HEK293 (cell line): Measurements from ENCODE around the gene TSGA10IP.

Source experiments
- GLIS1 ChIP-seq: fragments of 450-650 bp; formaldehyde crosslinking; IDR thresholded peaks from 2 replicates; pipeline ENCODE4 v1.5.1; 2016; ENCODE audit warnings: missing biosample characterization, missing genetic modification characterization
- GLIS2 ChIP-seq: fragments of 450-650 bp; formaldehyde crosslinking; IDR thresholded peaks from 2 replicates; pipeline ENCODE4 v1.5.1; 2016; ENCODE audit warnings: missing biosample characterization, missing genetic modification characterization
- IKZF3 ChIP-seq: fragments of 450-650 bp; IDR thresholded peaks from 2 replicates; pipeline ENCODE4 v1.5.0; 2018; ENCODE audit warnings: missing biosample characterization, mild to moderate bottlenecking, missing genetic modification characterization, moderate library complexity
- KLF9 ChIP-seq: fragments of 450-650 bp; formaldehyde crosslinking; IDR thresholded peaks from 2 replicates; pipeline ENCODE4 v1.5.1; 2016; ENCODE audit warnings: missing biosample characterization, missing genetic modification characterization, low read depth
- MZF1 ChIP-seq: fragments of 450-650 bp; formaldehyde crosslinking; IDR thresholded peaks from 2 replicates; pipeline ENCODE4 v1.5.1; 2017; ENCODE audit warnings: missing biosample characterization, missing genetic modification characterization, borderline replicate concordance
- PRDM1 ChIP-seq: fragments of 450-650 bp; formaldehyde crosslinking; IDR thresholded peaks from 2 replicates; pipeline ENCODE4; 2016; ENCODE audit warnings: missing biosample characterization, missing genetic modification characterization
- REPIN1 ChIP-seq: fragments of 450-650 bp; formaldehyde crosslinking; IDR thresholded peaks from 2 replicates; pipeline ENCODE4 v1.5.1; 2017; ENCODE audit warnings: missing biosample characterization, missing genetic modification characterization, low read depth
- SP3 ChIP-seq: fragments of 450-650 bp; formaldehyde crosslinking; IDR thresholded peaks from 2 replicates; pipeline ENCODE4 v1.5.1; 2016; ENCODE audit warnings: missing biosample characterization, missing genetic modification characterization
- ZBTB17 ChIP-seq: fragments of 450-650 bp; formaldehyde crosslinking; IDR thresholded peaks from 2 replicates; pipeline ENCODE4 v1.5.1; 2016; ENCODE audit warnings: missing biosample characterization, missing genetic modification characterization
- ZBTB48 ChIP-seq: fragments of 450-650 bp; formaldehyde crosslinking; IDR thresholded peaks from 2 replicates; pipeline ENCODE4 v1.5.1; 2016; ENCODE audit warnings: missing biosample characterization, missing genetic modification characterization
- ZIC2 ChIP-seq: fragments of 450-650 bp; formaldehyde crosslinking; IDR thresholded peaks from 2 replicates; pipeline ENCODE4 v1.5.1; 2016; ENCODE audit warnings: missing biosample characterization, missing genetic modification characterization
- ZNF10 ChIP-seq: fragments of 450-650 bp; formaldehyde crosslinking; IDR thresholded peaks from 2 replicates; pipeline ENCODE4 v1.5.1; 2017; ENCODE audit warnings: missing biosample characterization, missing genetic modification characterization
- ZNF121 ChIP-seq: fragments of 450-650 bp; formaldehyde crosslinking; IDR thresholded peaks from 2 replicates; pipeline ENCODE4 v1.5.1; 2016; ENCODE audit warnings: missing biosample characterization, missing genetic modification characterization
- ZNF140 ChIP-seq: fragments of 450-650 bp; formaldehyde crosslinking; IDR thresholded peaks from 2 replicates; pipeline ENCODE4 v1.5.1; 2016; ENCODE audit warnings: missing biosample characterization, missing genetic modification characterization
- ZNF155 ChIP-seq: fragments of 450-650 bp; formaldehyde crosslinking; IDR thresholded peaks from 2 replicates; pipeline ENCODE4 v1.5.1; 2016; ENCODE audit warnings: missing biosample characterization, missing genetic modification characterization
- ZNF175 ChIP-seq: fragments of 450-650 bp; formaldehyde crosslinking; IDR thresholded peaks from 2 replicates; pipeline ENCODE4 v1.5.1; 2016; ENCODE audit warnings: missing biosample characterization, missing genetic modification characterization
- ZNF214 ChIP-seq: fragments of 450-650 bp; formaldehyde crosslinking; IDR thresholded peaks from 2 replicates; pipeline ENCODE4 v1.5.1; 2017; ENCODE audit warnings: missing biosample characterization, mild to moderate bottlenecking, missing genetic modification characterization, borderline replicate concordance
- ZNF239 ChIP-seq: fragments of 450-650 bp; formaldehyde crosslinking; IDR thresholded peaks from 2 replicates; pipeline ENCODE4 v1.5.1; 2016; ENCODE audit warnings: missing biosample characterization, missing genetic modification characterization
- ZNF266 ChIP-seq: fragments of 450-650 bp; formaldehyde crosslinking; IDR thresholded peaks from 2 replicates; pipeline ENCODE4 v1.5.1; 2016; ENCODE audit warnings: missing biosample characterization, missing genetic modification characterization, low read depth
- ZNF292 ChIP-seq: fragments of 450-650 bp; formaldehyde crosslinking; IDR thresholded peaks from 2 replicates; pipeline ENCODE4 v1.5.1; 2016; ENCODE audit warnings: low read depth, missing biosample characterization, missing genetic modification characterization, borderline replicate concordance
- ZNF350 ChIP-seq: fragments of 450-650 bp; formaldehyde crosslinking; IDR thresholded peaks from 2 replicates; pipeline ENCODE4 v1.5.0; 2017; ENCODE audit warnings: missing biosample characterization, mild to moderate bottlenecking, missing genetic modification characterization
- ZNF514 ChIP-seq: fragments of 450-650 bp; formaldehyde crosslinking; IDR thresholded peaks from 2 replicates; pipeline ENCODE4 v1.5.1; 2016; ENCODE audit warnings: missing biosample characterization, missing genetic modification characterization
- ZNF571 ChIP-seq: fragments of 450-650 bp; formaldehyde crosslinking; IDR thresholded peaks from 2 replicates; pipeline ENCODE4 v1.5.0; 2017; ENCODE audit warnings: missing biosample characterization, missing genetic modification characterization
- ZNF580 ChIP-seq: fragments of 450-650 bp; formaldehyde crosslinking; IDR thresholded peaks from 2 replicates; pipeline ENCODE4 v1.5.1; 2016; ENCODE audit warnings: missing biosample characterization, missing genetic modification characterization
- ZNF626 ChIP-seq: fragments of 450-650 bp; sonication (Bioruptor Pico); formaldehyde crosslinking; IDR thresholded peaks from 2 replicates; pipeline ENCODE4 v1.5.1; 2018; ENCODE audit warnings: missing biosample characterization, missing genetic modification characterization, inconsistent platforms
- ZNF76 ChIP-seq: fragments of 450-650 bp; formaldehyde crosslinking; IDR thresholded peaks from 2 replicates; pipeline ENCODE4; 2016; ENCODE audit warnings: low read depth, missing biosample characterization, missing genetic modification characterization, borderline replicate concordance
- ZSCAN16 ChIP-seq: fragments of 450-650 bp; formaldehyde crosslinking; IDR thresholded peaks from 2 replicates; pipeline ENCODE4 v1.5.1; 2016; ENCODE audit warnings: missing biosample characterization, missing genetic modification characterization
- ZSCAN23 ChIP-seq: fragments of 450-650 bp; formaldehyde crosslinking; IDR thresholded peaks from 2 replicates; pipeline ENCODE4 v1.5.1; 2016; ENCODE audit warnings: missing biosample characterization, missing genetic modification characterization
- ZSCAN30 ChIP-seq: fragments of 450-650 bp; IDR thresholded peaks from 2 replicates; pipeline ENCODE4 v1.5.1; 2018; ENCODE audit warnings: missing biosample characterization, mild to moderate bottlenecking, missing genetic modification characterization, moderate library complexity
- TF ChIP-seq, protein P1 (sequence below): fragments of 450-650 bp; formaldehyde crosslinking; IDR thresholded peaks from 2 replicates; pipeline ENCODE4 v1.5.1; 2016; ENCODE audit warnings: missing biosample characterization, missing genetic modification characterization
- TF ChIP-seq, protein P2 (sequence below): fragments of 450-650 bp; formaldehyde crosslinking; IDR thresholded peaks from 2 replicates; pipeline ENCODE4 v1.5.1; 2017; ENCODE audit warnings: missing biosample characterization, mild to moderate bottlenecking, missing genetic modification characterization, moderate library complexity
- TF ChIP-seq, protein P3 (sequence below): fragments of 450-650 bp; formaldehyde crosslinking; IDR thresholded peaks from 2 replicates; pipeline ENCODE4 v1.5.1; 2016; ENCODE audit warnings: missing biosample characterization, missing genetic modification characterization, low read depth
- TF ChIP-seq, protein P4 (sequence below): fragments of 450-650 bp; formaldehyde crosslinking; IDR thresholded peaks from 2 replicates; pipeline ENCODE4 v1.5.1; 2016; ENCODE audit warnings: missing biosample characterization, missing genetic modification characterization, borderline replicate concordance

The TSGA10IP gene

DNA sequence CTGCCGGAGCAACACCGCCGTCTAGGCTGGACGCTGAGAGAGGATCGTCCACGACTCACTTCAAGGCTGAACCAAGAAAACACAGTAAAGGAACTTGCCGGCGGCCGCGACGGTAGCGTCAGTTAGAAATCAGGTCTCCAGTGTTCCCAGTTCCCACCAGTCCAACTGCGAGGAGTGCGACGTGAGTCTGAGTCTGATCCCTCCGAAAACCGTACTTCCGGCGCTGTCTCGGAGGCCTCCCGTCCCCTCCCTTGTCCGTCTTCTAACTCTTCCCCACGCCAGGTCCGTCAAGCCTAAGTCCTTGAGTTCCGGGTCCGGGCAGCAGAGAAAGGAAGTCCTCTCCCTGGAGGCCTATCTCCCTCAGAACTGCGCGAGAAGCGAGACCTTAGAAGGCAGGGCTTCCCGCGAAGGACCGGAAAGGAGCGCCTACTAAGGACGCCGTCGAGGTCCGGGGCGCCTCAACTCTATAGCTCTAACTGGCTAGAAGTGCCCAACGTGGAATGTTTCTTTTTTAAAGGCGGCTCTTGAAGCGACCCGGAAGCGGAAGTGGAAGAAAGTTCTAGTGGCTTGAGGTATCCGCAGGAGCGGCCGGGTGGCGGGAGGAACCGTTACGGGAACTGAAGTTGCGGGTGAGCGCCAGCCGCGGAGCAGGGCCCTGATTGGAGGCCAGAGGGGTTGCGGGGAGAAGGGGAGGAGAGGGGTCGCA lies 56.8 kb downstream of the TSGA10IP start, which contains the start of the genes BANF1 and EIF1AD (continued):
- TF ChIP-seq, protein P1, sequence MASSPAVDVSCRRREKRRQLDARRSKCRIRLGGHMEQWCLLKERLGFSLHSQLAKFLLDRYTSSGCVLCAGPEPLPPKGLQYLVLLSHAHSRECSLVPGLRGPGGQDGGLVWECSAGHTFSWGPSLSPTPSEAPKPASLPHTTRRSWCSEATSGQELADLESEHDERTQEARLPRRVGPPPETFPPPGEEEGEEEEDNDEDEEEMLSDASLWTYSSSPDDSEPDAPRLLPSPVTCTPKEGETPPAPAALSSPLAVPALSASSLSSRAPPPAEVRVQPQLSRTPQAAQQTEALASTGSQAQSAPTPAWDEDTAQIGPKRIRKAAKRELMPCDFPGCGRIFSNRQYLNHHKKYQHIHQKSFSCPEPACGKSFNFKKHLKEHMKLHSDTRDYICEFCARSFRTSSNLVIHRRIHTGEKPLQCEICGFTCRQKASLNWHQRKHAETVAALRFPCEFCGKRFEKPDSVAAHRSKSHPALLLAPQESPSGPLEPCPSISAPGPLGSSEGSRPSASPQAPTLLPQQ (tag by site-specific recombination), result peak; percentile 99
- TF ChIP-seq ZNF155 (tag by site-specific recombination) (no peak), IKZF3 (tag by site-specific recombination) (no peak; the same call in 1 of the 2 replicates), ZNF266 (tag by site-specific recombination) (peak; percentile 29; the same call in 1 of the 2 replicates), ZNF140 (tag by site-specific recombination) (no peak), KLF9 (tag by site-specific recombination) (peak; percentile 87; the same call in 1 of the 2 replicates), MZF1 (peak; percentile 71; the same call in 1 of the 2 replicates), ZNF10 (tag by site-specific recombination) (0 out of 2 replicates have a peak, but pooled peaks have one; percentile 15), ZNF514 (tag by site-specific recombination) (no peak), GLIS1 (peak; percentile 70), REPIN1 (tag by site-specific recombination) (peak; percentile 95), ZNF175 (tag by site-specific recombination) (no peak), ZNF292 (tag by site-specific recombination) (no peak), ZSCAN23 (tag by site-specific recombination) (peak; percentile 91), SP3 (tag by site-specific recombination) (peak; percentile 91), ZNF239 (tag by site-specific recombination) (0 out of 2 replicates have a peak, but pooled peaks have one; percentile 66), ZNF626 (tag by site-specific recombination) (no peak), ZNF571 (no peak), ZNF76 (tag by site-specific recombination) (peak; percentile 92), ZSCAN16 (no peak), ZNF350 (no peak; the same call in 1 of the 2 replicates), ZNF580 (tag by site-specific recombination) (peak; percentile 97), PRDM1 (tag by site-specific recombination) (peak; percentile 73), ZBTB17 (tag by site-specific recombination) (peak; percentile 95), ZNF214 (tag by site-specific recombination) (no peak), ZSCAN30 (tag by site-specific recombination) (peak; percentile 93), ZBTB48 (peak; percentile 96), GLIS2 (peak; percentile 55), ZNF121 (0 out of 2 replicates have a peak, but pooled peaks have one; percentile 27), ZIC2 (tag by site-specific recombination) (peak; percentile 43; the same call in 1 of the 2 replicates)
- TF ChIP-seq, protein P2, sequence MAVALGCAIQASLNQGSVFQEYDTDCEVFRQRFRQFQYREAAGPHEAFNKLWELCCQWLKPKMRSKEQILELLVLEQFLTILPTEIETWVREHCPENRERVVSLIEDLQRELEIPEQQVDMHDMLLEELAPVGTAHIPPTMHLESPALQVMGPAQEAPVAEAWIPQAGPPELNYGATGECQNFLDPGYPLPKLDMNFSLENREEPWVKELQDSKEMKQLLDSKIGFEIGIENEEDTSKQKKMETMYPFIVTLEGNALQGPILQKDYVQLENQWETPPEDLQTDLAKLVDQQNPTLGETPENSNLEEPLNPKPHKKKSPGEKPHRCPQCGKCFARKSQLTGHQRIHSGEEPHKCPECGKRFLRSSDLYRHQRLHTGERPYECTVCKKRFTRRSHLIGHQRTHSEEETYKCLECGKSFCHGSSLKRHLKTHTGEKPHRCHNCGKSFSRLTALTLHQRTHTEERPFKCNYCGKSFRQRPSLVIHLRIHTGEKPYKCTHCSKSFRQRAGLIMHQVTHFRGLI (tag by site-specific recombination), result peak; percentile 60; the same call in 1 of the 2 replicates
- TF ChIP-seq, protein P3, sequence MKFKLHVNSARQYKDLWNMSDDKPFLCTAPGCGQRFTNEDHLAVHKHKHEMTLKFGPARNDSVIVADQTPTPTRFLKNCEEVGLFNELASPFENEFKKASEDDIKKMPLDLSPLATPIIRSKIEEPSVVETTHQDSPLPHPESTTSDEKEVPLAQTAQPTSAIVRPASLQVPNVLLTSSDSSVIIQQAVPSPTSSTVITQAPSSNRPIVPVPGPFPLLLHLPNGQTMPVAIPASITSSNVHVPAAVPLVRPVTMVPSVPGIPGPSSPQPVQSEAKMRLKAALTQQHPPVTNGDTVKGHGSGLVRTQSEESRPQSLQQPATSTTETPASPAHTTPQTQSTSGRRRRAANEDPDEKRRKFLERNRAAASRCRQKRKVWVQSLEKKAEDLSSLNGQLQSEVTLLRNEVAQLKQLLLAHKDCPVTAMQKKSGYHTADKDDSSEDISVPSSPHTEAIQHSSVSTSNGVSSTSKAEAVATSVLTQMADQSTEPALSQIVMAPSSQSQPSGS (tag by site-specific recombination), result no peak
- TF ChIP-seq, protein P4, sequence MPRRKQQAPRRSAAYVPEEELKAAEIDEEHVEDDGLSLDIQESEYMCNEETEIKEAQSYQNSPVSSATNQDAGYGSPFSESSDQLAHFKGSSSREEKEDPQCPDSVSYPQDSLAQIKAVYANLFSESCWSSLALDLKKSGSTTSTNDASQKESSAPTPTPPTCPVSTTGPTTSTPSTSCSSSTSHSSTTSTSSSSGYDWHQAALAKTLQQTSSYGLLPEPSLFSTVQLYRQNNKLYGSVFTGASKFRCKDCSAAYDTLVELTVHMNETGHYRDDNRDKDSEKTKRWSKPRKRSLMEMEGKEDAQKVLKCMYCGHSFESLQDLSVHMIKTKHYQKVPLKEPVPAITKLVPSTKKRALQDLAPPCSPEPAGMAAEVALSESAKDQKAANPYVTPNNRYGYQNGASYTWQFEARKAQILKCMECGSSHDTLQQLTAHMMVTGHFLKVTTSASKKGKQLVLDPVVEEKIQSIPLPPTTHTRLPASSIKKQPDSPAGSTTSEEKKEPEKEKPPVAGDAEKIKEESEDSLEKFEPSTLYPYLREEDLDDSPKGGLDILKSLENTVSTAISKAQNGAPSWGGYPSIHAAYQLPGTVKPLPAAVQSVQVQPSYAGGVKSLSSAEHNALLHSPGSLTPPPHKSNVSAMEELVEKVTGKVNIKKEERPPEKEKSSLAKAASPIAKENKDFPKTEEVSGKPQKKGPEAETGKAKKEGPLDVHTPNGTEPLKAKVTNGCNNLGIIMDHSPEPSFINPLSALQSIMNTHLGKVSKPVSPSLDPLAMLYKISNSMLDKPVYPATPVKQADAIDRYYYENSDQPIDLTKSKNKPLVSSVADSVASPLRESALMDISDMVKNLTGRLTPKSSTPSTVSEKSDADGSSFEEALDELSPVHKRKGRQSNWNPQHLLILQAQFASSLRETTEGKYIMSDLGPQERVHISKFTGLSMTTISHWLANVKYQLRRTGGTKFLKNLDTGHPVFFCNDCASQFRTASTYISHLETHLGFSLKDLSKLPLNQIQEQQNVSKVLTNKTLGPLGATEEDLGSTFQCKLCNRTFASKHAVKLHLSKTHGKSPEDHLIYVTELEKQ (tag by site-specific recombination), result peak; percentile 45; the same call in 1 of the 2 replicates
